ENCODE data around the gene SAMD4A.

DNA sequence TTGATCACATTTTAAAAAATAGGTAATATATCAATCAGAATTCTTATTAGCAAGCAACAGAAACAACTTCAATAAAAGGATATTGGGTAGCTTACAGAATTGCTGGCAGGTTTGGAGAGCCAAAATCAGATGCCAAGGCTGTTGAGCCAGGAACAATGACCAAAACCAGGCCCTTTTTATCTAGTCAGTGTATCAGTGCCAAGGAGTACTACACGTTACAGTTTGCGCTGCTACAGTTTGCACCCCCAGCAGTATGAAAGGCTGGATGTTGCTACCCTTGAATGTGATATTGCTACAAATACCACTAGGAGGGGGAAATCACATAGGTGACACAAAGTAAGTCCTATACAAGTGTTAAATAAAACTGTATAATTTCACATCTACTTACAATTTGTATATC, 38.0 kb upstream of the SAMD4A start:
- TF ChIP-seq EZH2 (IDR thresholded peaks at IDR 0.05; ENCODE audit: low read length, missing control alignments), result no peak
- TF ChIP-seq, protein P1, sequence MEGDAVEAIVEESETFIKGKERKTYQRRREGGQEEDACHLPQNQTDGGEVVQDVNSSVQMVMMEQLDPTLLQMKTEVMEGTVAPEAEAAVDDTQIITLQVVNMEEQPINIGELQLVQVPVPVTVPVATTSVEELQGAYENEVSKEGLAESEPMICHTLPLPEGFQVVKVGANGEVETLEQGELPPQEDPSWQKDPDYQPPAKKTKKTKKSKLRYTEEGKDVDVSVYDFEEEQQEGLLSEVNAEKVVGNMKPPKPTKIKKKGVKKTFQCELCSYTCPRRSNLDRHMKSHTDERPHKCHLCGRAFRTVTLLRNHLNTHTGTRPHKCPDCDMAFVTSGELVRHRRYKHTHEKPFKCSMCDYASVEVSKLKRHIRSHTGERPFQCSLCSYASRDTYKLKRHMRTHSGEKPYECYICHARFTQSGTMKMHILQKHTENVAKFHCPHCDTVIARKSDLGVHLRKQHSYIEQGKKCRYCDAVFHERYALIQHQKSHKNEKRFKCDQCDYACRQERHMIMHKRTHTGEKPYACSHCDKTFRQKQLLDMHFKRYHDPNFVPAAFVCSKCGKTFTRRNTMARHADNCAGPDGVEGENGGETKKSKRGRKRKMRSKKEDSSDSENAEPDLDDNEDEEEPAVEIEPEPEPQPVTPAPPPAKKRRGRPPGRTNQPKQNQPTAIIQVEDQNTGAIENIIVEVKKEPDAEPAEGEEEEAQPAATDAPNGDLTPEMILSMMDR (conservative IDR thresholded peaks at IDR 0.05 in 1 of 2, IDR thresholded peaks at IDR 0.05 in 1 of 2; ENCODE audit: low read depth in 1 of 2, low read length in 2 of 2), result no peak

All from fibroblast of lung (primary cell).